HepG2 (cell line): Measurements from ENCODE around the gene RNF149. TPM values are rescaled to one million over a fixed set of nuclear protein-coding genes. Genes with fewer than 3 reads are reported as not detected.

Experiments
- ATAC-seq: fragments of 200-7000 bp; cut with Tn5 transposase; 3 replicates; pipeline ENCODE4 v1.9.1; 2020; ENCODE audit warnings: mild to moderate bottlenecking, moderate library complexity
- BruUV-seq: library from RNA; stranded (reverse); fragments of 400-500 nt; replicated peaks from 2 replicates; lab custom pipeline; 2021; lab: Mats Ljungman, UMichigan
- CTCF ChIA-PET: fragments of 300-600 bp; formaldehyde crosslinking; extraction: SDS; loops from one replicate; lab custom pipeline; 2021; ENCODE audit warnings: low total read pairs, inconsistent platforms, low intra/inter-chr PET ratio; lab: Yijun Ruan, JAX
- POLR2A ChIA-PET: fragments of 350-600 bp; sonication (Branson Sonifier 250); formaldehyde crosslinking; loops from one replicate; lab custom pipeline; 2020; ENCODE audit warnings: antibody characterized with exemption, inconsistent platforms; lab: Yijun Ruan, JAX
- DNase-seq: peaks from one replicate; pipeline ENCODE4 v3.0.0-alpha.2; 2015; ENCODE audit warnings: low spot score
- FAIRE-seq: peaks from 3 replicates; lab custom pipeline; 2011; peaks lifted over from hg19 to GRCh38; lab: Jason Lieb, UNC
- H2AFZ ChIP-seq: one replicate; pipeline ENCODE4 v1.6.1; 2011; ENCODE audit warnings: low read length, inconsistent platforms
- H3K27ac ChIP-seq: fragments of 300-600 bp; 3 replicates; pipeline ENCODE4 v1.8.0; 2011; ENCODE audit warnings: mixed run types, mild to moderate bottlenecking, mixed read lengths, low read length, inconsistent platforms; ENCODE audit not compliant: insufficient read depth; ENCODE audit errors: extremely low read length
- H3K27me3 ChIP-seq, 2 experiments: fragments of 200-600 bp in 1 of 2; 2 replicates in 1 of 2; 3 replicates in 1 of 2; pipeline versions ENCODE4 v1.6.0 to v1.8.0; 2011; ENCODE audit warnings: low read length in 2 of 2, mild to moderate bottlenecking in 2 of 2, moderate library complexity in 2 of 2, inconsistent platforms in 1 of 2; ENCODE audit not compliant: insufficient read depth in 2 of 2, control insufficient read depth in 1 of 2
- H3K36me3 ChIP-seq, 2 experiments: fragments of 200-600 bp in 1 of 2; replicated peaks in 1 of 2; 2 replicates in 1 of 2; 3 replicates in 1 of 2; pipeline versions ENCODE4 v1.5.1 to v1.8.0; 2011; ENCODE audit warnings: low read length in 2 of 2, inconsistent platforms in 1 of 2; ENCODE audit not compliant: insufficient read depth in 2 of 2, control insufficient read depth in 1 of 2
- H3K4me1 ChIP-seq: 2 replicates; pipeline ENCODE4 v1.5.1; 2012; ENCODE audit warnings: low read length, inconsistent platforms; ENCODE audit not compliant: insufficient read depth
- H3K4me2 ChIP-seq: 2 replicates; pipeline ENCODE4 v1.6.0; 2011; ENCODE audit warnings: low read depth, low read length, inconsistent platforms
- H3K4me3 ChIP-seq, 3 experiments: fragments of 200-600 bp in 1 of 3; sonication (generic), shearing (Covaris generic) in 1 of 3; replicated peaks in 1 of 3; 2 replicates each; pipeline ENCODE4 v1.5.1; 2011 to 2016; ENCODE audit warnings: low read length in 3 of 3, inconsistent platforms in 2 of 3, low read depth in 2 of 3, mild to moderate bottlenecking in 2 of 3, control low read depth in 1 of 3, mixed read lengths in 1 of 3; ENCODE audit not compliant: insufficient read depth in 1 of 3
- H3K79me2 ChIP-seq: one replicate; pipeline ENCODE4 v1.6.1; 2011; ENCODE audit warnings: low read length, inconsistent platforms; ENCODE audit not compliant: insufficient read depth
- H3K9ac ChIP-seq: 2 replicates; pipeline ENCODE4 v1.6.0; 2011; ENCODE audit warnings: mild to moderate bottlenecking, low read depth, low read length, inconsistent platforms; ENCODE audit not compliant: insufficient read depth
- H3K9me3 ChIP-seq: 2 replicates; pipeline ENCODE4 v1.5.1; 2012; ENCODE audit warnings: mild to moderate bottlenecking, low read length
- H4K20me1 ChIP-seq: 2 replicates; pipeline ENCODE4 v1.6.0; 2011; ENCODE audit warnings: inconsistent platforms, mild to moderate bottlenecking, low read length, moderate library complexity; ENCODE audit not compliant: insufficient read depth
- BRCA1 ChIP-seq: sonication (generic); formaldehyde crosslinking; IDR thresholded peaks from 2 replicates; pipeline ENCODE4 v1.4.0; 2020; ENCODE audit warnings: missing genetic modification reagents
- LCORL ChIP-seq, 2 experiments: fragments of 450-650 bp in 1 of 2; sonication (generic) in 1 of 2; formaldehyde crosslinking in 1 of 2; IDR thresholded peaks; 2 replicates each; pipeline versions ENCODE4 v1.5.0 to v1.6.1; 2017 to 2020; ENCODE audit warnings: antibody characterized with exemption in 1 of 2, missing genetic modification reagents in 1 of 2
- MAX ChIP-seq: IDR thresholded peaks from 2 replicates; pipeline ENCODE4 v1.6.1; 2012; ENCODE audit warnings: inconsistent platforms
- MED1 ChIP-seq: sonication (generic); formaldehyde crosslinking; IDR thresholded peaks from 2 replicates; pipeline ENCODE4 v1.4.0; 2020; ENCODE audit warnings: missing genetic modification reagents
- RBM22 ChIP-seq: fragments of 200-400 bp; formaldehyde crosslinking; optimal IDR thresholded peaks from 2 replicates; pipeline ENCODE3; 2017; ENCODE audit warnings: mild to moderate bottlenecking, low read length, moderate library complexity
- SALL1 ChIP-seq: sonication (generic); formaldehyde crosslinking; IDR thresholded peaks from 2 replicates; pipeline ENCODE4 v1.8.0; 2022; ENCODE audit warnings: mild to moderate bottlenecking, missing genetic modification reagents
- ZBTB21 ChIP-seq: sonication (generic); formaldehyde crosslinking; IDR thresholded peaks from 2 replicates; pipeline ENCODE4 v1.4.0; 2020; ENCODE audit warnings: missing genetic modification reagents
- ZBTB38 ChIP-seq: sonication (generic); formaldehyde crosslinking; IDR thresholded peaks from 2 replicates; pipeline ENCODE4 v1.5.1; 2020; ENCODE audit warnings: mild to moderate bottlenecking, missing genetic modification reagents
- ZNF441 ChIP-seq: sonication (generic); formaldehyde crosslinking; IDR thresholded peaks from 2 replicates; pipeline ENCODE4 v1.7.0; 2021; ENCODE audit warnings: missing genetic modification reagents, borderline replicate concordance
- ZNF619 ChIP-seq: sonication (generic); formaldehyde crosslinking; IDR thresholded peaks from 2 replicates; pipeline ENCODE4 v1.4.0; 2020; ENCODE audit warnings: mild to moderate bottlenecking, missing genetic modification reagents
- WGBS: methylation state at CpG from one replicate; pipeline ENCODE4 v1.1.6; 2017; ENCODE audit warnings: low lambda C conversion rate; 5-methylcytosine and 5-hydroxymethylcytosine counted together
- in situ Hi-C: cut with HindIII; loops from 2 replicates; pipeline ENCODE4 v1.10.0; 2017; ENCODE audit warnings: low pct_unique_long_range_greater_than_20kb; ENCODE audit not compliant: extremely low pct_ligation_motif_present
- intact Hi-C: fragments of 100-400 bp; cut with micrococcal nuclease; formaldehyde crosslinking; loops from one replicate; pipeline ENCODE4 v1.10.0; 2022; ENCODE audit not compliant: unreplicated experiment
- polyA plus RNA-seq, 8 experiments: library from polyadenylated mRNA; depleted of rRNA in 3 of 8; stranded (reverse) in 7 of 8; unstranded in 1 of 8; fragments of >200 nt; fragmentation: Illumina TruSeq in 4 of 8; extraction: Trizol in 4 of 8; gene quantifications; 2 replicates each; pipeline versions ENCODE4 v1.2.1 to v1.2.3, GENCODE V29; 2011 to 2016; ENCODE audit warnings: low read depth in 4 of 8, missing spikeins in 1 of 8, mixed read lengths in 1 of 8; ENCODE audit not compliant: insufficient read depth in 1 of 8
- total RNA-seq, 5 experiments: library from RNA; depleted of rRNA; stranded (reverse); fragments of >200 nt; fragmentation: Illumina TruSeq; extraction: Trizol; gene quantifications; 2 replicates each; pipeline ENCODE4 v1.2.3, GENCODE V29; 2016; ENCODE audit warnings: low read depth in 1 of 5

The RNF149 gene
- total and polyA plus RNA-seq, 2 of the 13 experiments (the other 11 are each of a cell fraction or from before 2014, with no cell fraction given) = 87.6 to 109 TPM

- TF ChIP-seq ZNF441 (CRISPR knock-in tag) (peak; percentile 69; the same call in 1 of the 2 replicates), BRCA1 (CRISPR knock-in tag) (0 out of 2 replicates have a peak, but pooled peaks have one; percentile 26), SALL1 (0 out of 2 replicates have a peak, but pooled peaks have one; percentile 12), MED1 (CRISPR knock-in tag) (0 out of 2 replicates have a peak, but pooled peaks have one; percentile 13), LCORL (IDR thresholded peaks at IDR 0.05) (no peak), LCORL (CRISPR knock-in tag; IDR thresholded peaks at IDR 0.05) (peak; percentile 43; the same call in 1 of the 2 replicates), MAX (peak; percentile 56; the same call in 1 of the 2 replicates)
Observed at GRCh38 chr2:101287303-101287702, 21.2 kb downstream of the RNF149 start (continued).

- POLR2A ChIA-PET = interaction anchor here (1.7 kb wide), 1 partner anchor 22 kb away, joined by 5 read pairs; the partner anchor contains the start of gene RNF149
- CTCF ChIA-PET = no interaction called here
- Histone ChIP-seq H3K4me1 (peaks cover 25% of the 10 kb centered on the region), H3K27me3 (no peaks in the 10 kb centered on the region), H3K4me3 (no peak overlapping the region), H3K79me2 (peaks cover 7% of the 10 kb centered on the region), H3K27ac (no peak overlapping the region)
- in situ Hi-C loops (no loop called here), intact Hi-C loops (no loop called here)
- FAIRE-seq = no peak
- over 99% methylated on average over 6 of the region's 6 CpGs for WGBS
- TF ChIP-seq ZBTB38 (CRISPR knock-in tag) (no peak), RBM22 (peak; percentile 55), ZBTB21 (CRISPR knock-in tag) (no peak), ZNF619 (CRISPR knock-in tag) (0 out of 2 replicates have a peak, but pooled peaks have one; percentile 34)
- TF ChIP-seq, all 625 proteins: peak for 2
- Histone ChIP-seq H3K4me2 (no peak overlapping the region), H3K9ac (no peak overlapping the region), H3K9me3 (no peaks in the 10 kb centered on the region), H3K36me3 (peaks cover 34 to 71% of the 10 kb centered on the region in 2 experiments), H2AFZ (no peak overlapping the region), H4K20me1 (peaks cover 4% of the 10 kb centered on the region; the same call in 1 of the 2 replicates)
- no TSS peak for BruUV-seq
- no peak for ATAC-seq
- no peak for DNase-seq
Observed at GRCh38 chr2:101286684-101287083, 21.8 kb downstream of the RNF149 start.
